H9 (cell line): ENCODE data around the gene UXT. TPM values are rescaled to one million over a fixed set of nuclear protein-coding genes. Genes with fewer than 3 reads are reported as not detected.

ENCODE experiments used
- DNase-seq: peaks from one replicate; pipeline ENCODE4 v3.0.0-alpha.2; 2017
- H2AFZ ChIP-seq: one replicate; pipeline ENCODE4 v1.6.1; 2013; ENCODE audit warnings: mild to moderate bottlenecking, low read length, control low read depth, moderate library complexity
- H2AK5ac ChIP-seq: 2 replicates; pipeline ENCODE4 v1.6.1; 2013; ENCODE audit warnings: low read length, control low read depth, mixed read lengths; ENCODE audit not compliant: insufficient read length
- H2BK120ac ChIP-seq: one replicate; pipeline ENCODE4 v1.6.1; 2013; ENCODE audit warnings: low read depth, mild to moderate bottlenecking, low read length, control low read depth, inconsistent platforms; ENCODE audit not compliant: poor library complexity, severe bottlenecking
- H2BK12ac ChIP-seq: 2 replicates; pipeline ENCODE4 v1.6.1; 2013; ENCODE audit warnings: low read length, control low read depth, mixed read lengths, low read depth; ENCODE audit not compliant: insufficient read length
- H2BK15ac ChIP-seq: 2 replicates; pipeline ENCODE4 v1.6.1; 2013; ENCODE audit warnings: low read depth, low read length, control low read depth
- H2BK20ac ChIP-seq: one replicate; pipeline ENCODE4 v1.6.1; 2013; ENCODE audit warnings: low read depth, mild to moderate bottlenecking, low read length, control low read depth, inconsistent platforms; ENCODE audit not compliant: poor library complexity, severe bottlenecking
- H2BK5ac ChIP-seq: 2 replicates; pipeline ENCODE4 v1.6.1; 2013; ENCODE audit warnings: low read length, control low read depth, mixed read lengths; ENCODE audit not compliant: insufficient read length
- H3K14ac ChIP-seq: 2 replicates; pipeline ENCODE4 v1.6.1; 2013; ENCODE audit warnings: low read length, control low read depth; ENCODE audit not compliant: insufficient read depth
- H3K18ac ChIP-seq: 2 replicates; pipeline ENCODE4 v1.6.1; 2013; ENCODE audit warnings: low read depth, mild to moderate bottlenecking, mixed read lengths, low read length, control low read depth; ENCODE audit not compliant: insufficient read length
- H3K23ac ChIP-seq: 2 replicates; pipeline ENCODE4 v1.6.1; 2013; ENCODE audit warnings: low read length, control low read depth, mixed read lengths, low read depth; ENCODE audit not compliant: insufficient read length
- H3K23me2 ChIP-seq: 2 replicates; pipeline ENCODE4 v1.6.1; 2013; ENCODE audit warnings: low read depth, mild to moderate bottlenecking, mixed read lengths, low read length, control low read depth; ENCODE audit not compliant: insufficient read length, poor library complexity, severe bottlenecking
- H3K27ac ChIP-seq: 2 replicates; pipeline ENCODE4 v1.5.1; 2013; ENCODE audit warnings: low read length, control low read depth, mixed read lengths, low read depth; ENCODE audit not compliant: insufficient read length
- H3K27me3 ChIP-seq: 2 replicates; pipeline ENCODE4 v1.6.1; 2013; ENCODE audit warnings: low read length, control low read depth, inconsistent platforms; ENCODE audit not compliant: insufficient read depth
- H3K4ac ChIP-seq: 2 replicates; pipeline ENCODE4 v1.6.1; 2013; ENCODE audit warnings: low read depth, mild to moderate bottlenecking, control low read depth, inconsistent platforms, low read length, moderate library complexity
- H3K4me1 ChIP-seq: 2 replicates; pipeline ENCODE4 v1.6.1; 2013; ENCODE audit warnings: low read length, control low read depth, inconsistent platforms; ENCODE audit not compliant: insufficient read depth
- H3K4me2 ChIP-seq: 2 replicates; pipeline ENCODE4 v1.6.1; 2013; ENCODE audit warnings: low read length, control low read depth, mixed read lengths; ENCODE audit not compliant: insufficient read length, insufficient read depth
- H3K56ac ChIP-seq: 2 replicates; pipeline ENCODE4 v1.6.1; 2013; ENCODE audit warnings: low read depth, mild to moderate bottlenecking, mixed read lengths, low read length, control low read depth; ENCODE audit not compliant: insufficient read length
- H3K79me1 ChIP-seq: 2 replicates; pipeline ENCODE4 v1.6.1; 2013; ENCODE audit warnings: low read depth, mild to moderate bottlenecking, moderate library complexity, low read length, control low read depth, inconsistent platforms; ENCODE audit not compliant: insufficient read depth, poor library complexity, severe bottlenecking
- H3K79me2 ChIP-seq: 2 replicates; pipeline ENCODE4 v1.6.1; 2013; ENCODE audit warnings: low read length, control low read depth, inconsistent platforms; ENCODE audit not compliant: insufficient read depth
- H3K9ac ChIP-seq: 2 replicates; pipeline ENCODE4 v1.6.1; 2013; ENCODE audit warnings: low read length, control low read depth, mixed read lengths; ENCODE audit not compliant: insufficient read length; ENCODE audit errors: extremely low read depth
- H3K9me3 ChIP-seq: one replicate; pipeline ENCODE4 v1.6.1; 2013; ENCODE audit warnings: low read depth, low read length, inconsistent platforms; ENCODE audit not compliant: control insufficient read depth
- H3T11ph ChIP-seq: one replicate; pipeline ENCODE4 v1.6.1; 2013; ENCODE audit warnings: mild to moderate bottlenecking, low read length, control low read depth, inconsistent platforms
- H4K20me1 ChIP-seq: one replicate; pipeline ENCODE4 v1.6.1; 2013; ENCODE audit not compliant: control insufficient read depth, insufficient read length, insufficient read depth
- H4K5ac ChIP-seq: 2 replicates; pipeline ENCODE4 v1.6.1; 2013; ENCODE audit warnings: low read depth, mild to moderate bottlenecking, mixed read lengths, low read length, control low read depth; ENCODE audit not compliant: insufficient read length
- H4K8ac ChIP-seq: replicated peaks from 2 replicates; pipeline ENCODE4 v1.6.1; 2013; ENCODE audit warnings: low read length, control low read depth, mixed read lengths, low read depth; ENCODE audit not compliant: insufficient read length
- H4K91ac ChIP-seq: 2 replicates; pipeline ENCODE4 v1.6.1; 2013; ENCODE audit warnings: low read depth, mild to moderate bottlenecking, moderate library complexity, mixed read lengths, low read length, control low read depth; ENCODE audit not compliant: insufficient read length
- H3K27ac Mint-ChIP-seq, 3 experiments: 2 replicates in 2 of 3; 3 replicates in 1 of 3; pipeline ENCODE4 v1.8.0; 2020 to 2021; ENCODE audit warnings: mixed read lengths in 3 of 3, mild to moderate bottlenecking in 1 of 3, moderate library complexity in 1 of 3
- H3K27me3 Mint-ChIP-seq: 2 replicates; pipeline ENCODE4 v1.8.0; 2021; ENCODE audit warnings: low read depth, mild to moderate bottlenecking, moderate library complexity, mixed read lengths
- H3K36me3 Mint-ChIP-seq, 3 experiments: 2 replicates in 2 of 3; 3 replicates in 1 of 3; pipeline ENCODE4 v1.8.0; 2020 to 2021; ENCODE audit warnings: low read depth in 3 of 3, mixed read lengths in 3 of 3; ENCODE audit not compliant: insufficient read depth in 1 of 3
- H3K4me1 Mint-ChIP-seq, 2 experiments: 2 replicates each; pipeline ENCODE4 v1.8.0; 2020; ENCODE audit warnings: mixed read lengths in 2 of 2
- H3K4me3 Mint-ChIP-seq, 2 experiments: 2 replicates in 1 of 2; 3 replicates in 1 of 2; pipeline ENCODE4 v1.8.0; 2020 to 2021; ENCODE audit warnings: mild to moderate bottlenecking in 2 of 2, mixed read lengths in 2 of 2, moderate library complexity in 1 of 2
- H3K9me3 Mint-ChIP-seq, 2 experiments: 2 replicates in 1 of 2; 3 replicates in 1 of 2; pipeline ENCODE4 v1.8.0; 2020; ENCODE audit warnings: mild to moderate bottlenecking in 2 of 2, mixed read lengths in 2 of 2, moderate library complexity in 1 of 2
- CTCF ChIP-seq: fragments of 200-600 bp; sonication (generic); conservative IDR thresholded peaks from 3 replicates; pipeline ENCODE4 v1.8.0; 2021; ENCODE audit warnings: antibody characterized with exemption, mild to moderate bottlenecking
- WGBS: extraction: QIAGEN DNeasy Blood & Tissue Kit; methylation state at CpG from one replicate; pipeline ENCODE4 v1.1.7; 2013; ENCODE audit warnings: missing lambda C conversion rate, low lambda C conversion rate, mixed read lengths; ENCODE audit not compliant: insufficient read length; ENCODE audit errors: extremely low coverage; 5-methylcytosine and 5-hydroxymethylcytosine counted together
- total RNA-seq: library from RNA; stranded (reverse); gene quantifications from 2 replicates; pipeline ENCODE4 v1.2.1, GENCODE V29; 2021

The UXT gene
- total RNA-seq, 1 experiment from 2014 or later, result 95.1 TPM

- no peaks in the 10 kb centered on the region for H3K23me2 ChIP-seq
- no peak overlapping the region for H3K4me3 Mint-ChIP-seq
- no peak overlapping the region for H3T11ph ChIP-seq
- no peaks in the 10 kb centered on the region; the same call in 1 of the 2 replicates for H3K4me1 ChIP-seq
- no peak overlapping the region for H3K18ac ChIP-seq
- DNase-seq, result no peak
- no peak overlapping the region for H2AFZ ChIP-seq
- no peak overlapping the region for H3K9ac ChIP-seq
- 100% methylated on average over 3 of the region's 16 CpGs for WGBS
- no peak overlapping the region for H2BK12ac ChIP-seq
- H3K14ac ChIP-seq, result no peak overlapping the region
- no peaks in the 10 kb centered on the region for H4K20me1 ChIP-seq
- H3K27ac Mint-ChIP-seq, result no peak overlapping the region
- no peak for TF ChIP-seq CTCF
- H2BK5ac ChIP-seq, result no peak overlapping the region
- peaks cover 2 to 14% of the 10 kb centered on the region in 2 experiments for H3K4me1 Mint-ChIP-seq
- no peak overlapping the region for H4K5ac ChIP-seq
- H3K27me3 ChIP-seq, result no peaks in the 10 kb centered on the region
- H2BK15ac ChIP-seq, result no peak overlapping the region
- H3K36me3 Mint-ChIP-seq, result peaks cover 35 to 42% (median 38%) of the 10 kb centered on the region in 3 experiments
- H3K4me2 ChIP-seq, result no peak overlapping the region
- H3K9me3 Mint-ChIP-seq, result peaks cover 54 to 56% of the 10 kb centered on the region in 2 experiments
- H3K4ac ChIP-seq, result no peak overlapping the region
- H3K27ac ChIP-seq, result no peak overlapping the region
- no peaks in the 10 kb centered on the region for H3K79me1 ChIP-seq
- no peak overlapping the region for H4K8ac ChIP-seq
- H2BK120ac ChIP-seq, result no peak overlapping the region
- no peak overlapping the region for H2AK5ac ChIP-seq
- peaks cover 39% of the 10 kb centered on the region for H3K9me3 ChIP-seq
- H3K56ac ChIP-seq, result no peak overlapping the region
- no peak overlapping the region for H3K23ac ChIP-seq
- no peak overlapping the region for H2BK20ac ChIP-seq
- H3K27me3 Mint-ChIP-seq, result no peaks in the 10 kb centered on the region; the same call in 1 of the 2 replicates
- H4K91ac ChIP-seq, result no peak overlapping the region
- H3K79me2 ChIP-seq, result no peaks in the 10 kb centered on the region
These were observed 24.0 kb downstream of the UXT start for GRCh38 chrX:47634871-47635575.
